PC-9 (cell line): ENCODE results near the gene CFAP46.

ENCODE experiments used
- EZH2 ChIP-seq: fragments of 200-600 bp; sonication (generic); IDR thresholded peaks from 2 replicates; pipeline ENCODE4 v1.8.0; 2017; ENCODE audit warnings: antibody characterized with exemption, low read depth
- TF ChIP-seq, protein P1 (sequence below): fragments of 200-600 bp; sonication (generic); conservative IDR thresholded peaks from 2 replicates; pipeline ENCODE4 v1.6.1; 2017; ENCODE audit warnings: mixed run types, antibody characterized with exemption, mild to moderate bottlenecking, moderate library complexity

GRCh38 chr10:132886211-132887099, 55.9 kb downstream of the CFAP46 start:
- no peak for TF ChIP-seq EZH2
- TF ChIP-seq, protein P1, sequence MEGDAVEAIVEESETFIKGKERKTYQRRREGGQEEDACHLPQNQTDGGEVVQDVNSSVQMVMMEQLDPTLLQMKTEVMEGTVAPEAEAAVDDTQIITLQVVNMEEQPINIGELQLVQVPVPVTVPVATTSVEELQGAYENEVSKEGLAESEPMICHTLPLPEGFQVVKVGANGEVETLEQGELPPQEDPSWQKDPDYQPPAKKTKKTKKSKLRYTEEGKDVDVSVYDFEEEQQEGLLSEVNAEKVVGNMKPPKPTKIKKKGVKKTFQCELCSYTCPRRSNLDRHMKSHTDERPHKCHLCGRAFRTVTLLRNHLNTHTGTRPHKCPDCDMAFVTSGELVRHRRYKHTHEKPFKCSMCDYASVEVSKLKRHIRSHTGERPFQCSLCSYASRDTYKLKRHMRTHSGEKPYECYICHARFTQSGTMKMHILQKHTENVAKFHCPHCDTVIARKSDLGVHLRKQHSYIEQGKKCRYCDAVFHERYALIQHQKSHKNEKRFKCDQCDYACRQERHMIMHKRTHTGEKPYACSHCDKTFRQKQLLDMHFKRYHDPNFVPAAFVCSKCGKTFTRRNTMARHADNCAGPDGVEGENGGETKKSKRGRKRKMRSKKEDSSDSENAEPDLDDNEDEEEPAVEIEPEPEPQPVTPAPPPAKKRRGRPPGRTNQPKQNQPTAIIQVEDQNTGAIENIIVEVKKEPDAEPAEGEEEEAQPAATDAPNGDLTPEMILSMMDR: no peak
